HepG2 (cell line): Measurements from ENCODE around the gene HIRA. TPM values are rescaled to one million over a fixed set of nuclear protein-coding genes. Genes with fewer than 3 reads are reported as not detected.
A peak's percentile ranks its signal among the peaks of the same experiment; 100 is the strongest.

ENCODE experiments used
- ATAC-seq: fragments of 200-7000 bp; cut with Tn5 transposase; 3 replicates; pipeline ENCODE4 v1.9.1; 2020; ENCODE audit warnings: mild to moderate bottlenecking, moderate library complexity
- BruUV-seq: library from RNA; stranded (reverse); fragments of 400-500 nt; replicated peaks from 2 replicates; lab custom pipeline; 2021; lab: Mats Ljungman, UMichigan
- CTCF ChIA-PET: fragments of 300-600 bp; formaldehyde crosslinking; extraction: SDS; loops from one replicate; lab custom pipeline; 2021; ENCODE audit warnings: low total read pairs, inconsistent platforms, low intra/inter-chr PET ratio; lab: Yijun Ruan, JAX
- POLR2A ChIA-PET: fragments of 350-600 bp; sonication (Branson Sonifier 250); formaldehyde crosslinking; loops from one replicate; lab custom pipeline; 2020; ENCODE audit warnings: antibody characterized with exemption, inconsistent platforms; lab: Yijun Ruan, JAX
- DNase-seq: peaks from one replicate; pipeline ENCODE4 v3.0.0-alpha.2; 2015; ENCODE audit warnings: low spot score
- FAIRE-seq: peaks from 3 replicates; lab custom pipeline; 2011; peaks lifted over from hg19 to GRCh38; lab: Jason Lieb, UNC
- H2AFZ ChIP-seq: one replicate; pipeline ENCODE4 v1.6.1; 2011; ENCODE audit warnings: low read length, inconsistent platforms
- H3K27ac ChIP-seq: fragments of 300-600 bp; 3 replicates; pipeline ENCODE4 v1.8.0; 2011; ENCODE audit warnings: mixed run types, mild to moderate bottlenecking, mixed read lengths, low read length, inconsistent platforms; ENCODE audit not compliant: insufficient read depth; ENCODE audit errors: extremely low read length
- H3K27me3 ChIP-seq, 2 experiments: fragments of 200-600 bp in 1 of 2; 2 replicates in 1 of 2; 3 replicates in 1 of 2; pipeline versions ENCODE4 v1.6.0 to v1.8.0; 2011; ENCODE audit warnings: low read length in 2 of 2, mild to moderate bottlenecking in 2 of 2, moderate library complexity in 2 of 2, inconsistent platforms in 1 of 2; ENCODE audit not compliant: insufficient read depth in 2 of 2, control insufficient read depth in 1 of 2
- H3K36me3 ChIP-seq, 2 experiments: fragments of 200-600 bp in 1 of 2; replicated peaks in 1 of 2; 2 replicates in 1 of 2; 3 replicates in 1 of 2; pipeline versions ENCODE4 v1.5.1 to v1.8.0; 2011; ENCODE audit warnings: low read length in 2 of 2, inconsistent platforms in 1 of 2; ENCODE audit not compliant: insufficient read depth in 2 of 2, control insufficient read depth in 1 of 2
- H3K4me1 ChIP-seq: 2 replicates; pipeline ENCODE4 v1.5.1; 2012; ENCODE audit warnings: low read length, inconsistent platforms; ENCODE audit not compliant: insufficient read depth
- H3K4me2 ChIP-seq: 2 replicates; pipeline ENCODE4 v1.6.0; 2011; ENCODE audit warnings: low read depth, low read length, inconsistent platforms
- H3K4me3 ChIP-seq, 3 experiments: fragments of 200-600 bp in 1 of 3; sonication (generic), shearing (Covaris generic) in 1 of 3; replicated peaks in 1 of 3; 2 replicates each; pipeline ENCODE4 v1.5.1; 2011 to 2016; ENCODE audit warnings: low read length in 3 of 3, inconsistent platforms in 2 of 3, low read depth in 2 of 3, mild to moderate bottlenecking in 2 of 3, control low read depth in 1 of 3, mixed read lengths in 1 of 3; ENCODE audit not compliant: insufficient read depth in 1 of 3
- H3K79me2 ChIP-seq: one replicate; pipeline ENCODE4 v1.6.1; 2011; ENCODE audit warnings: low read length, inconsistent platforms; ENCODE audit not compliant: insufficient read depth
- H3K9ac ChIP-seq: 2 replicates; pipeline ENCODE4 v1.6.0; 2011; ENCODE audit warnings: mild to moderate bottlenecking, low read depth, low read length, inconsistent platforms; ENCODE audit not compliant: insufficient read depth
- H3K9me3 ChIP-seq: 2 replicates; pipeline ENCODE4 v1.5.1; 2012; ENCODE audit warnings: mild to moderate bottlenecking, low read length
- H4K20me1 ChIP-seq: 2 replicates; pipeline ENCODE4 v1.6.0; 2011; ENCODE audit warnings: inconsistent platforms, mild to moderate bottlenecking, low read length, moderate library complexity; ENCODE audit not compliant: insufficient read depth
- BRCA1 ChIP-seq: sonication (generic); formaldehyde crosslinking; IDR thresholded peaks from 2 replicates; pipeline ENCODE4 v1.4.0; 2020; ENCODE audit warnings: missing genetic modification reagents
- CHCHD3 ChIP-seq: sonication (generic); formaldehyde crosslinking; IDR thresholded peaks from 2 replicates; pipeline ENCODE4 v1.8.0; 2022; ENCODE audit warnings: mild to moderate bottlenecking, missing genetic modification reagents, moderate library complexity
- KLF13 ChIP-seq: sonication (generic); formaldehyde crosslinking; IDR thresholded peaks from 2 replicates; pipeline ENCODE4 v1.4.0; 2020; ENCODE audit warnings: mild to moderate bottlenecking, missing genetic modification reagents
- KLF9 ChIP-seq: IDR thresholded peaks from 2 replicates; pipeline ENCODE4 v1.6.1; 2016; ENCODE audit warnings: low read depth
- MED8 ChIP-seq: sonication (generic); formaldehyde crosslinking; IDR thresholded peaks from 2 replicates; pipeline ENCODE4 v1.8.1; 2023; ENCODE audit warnings: mild to moderate bottlenecking, missing genetic modification reagents; ENCODE audit not compliant: insufficient replicate concordance
- NRL ChIP-seq: sonication (generic); formaldehyde crosslinking; IDR thresholded peaks from 2 replicates; pipeline ENCODE4 v1.5.0; 2020; ENCODE audit warnings: missing genetic modification reagents, mild to moderate bottlenecking, moderate library complexity, borderline replicate concordance
- PHF5A ChIP-seq: IDR thresholded peaks from one replicate; pipeline ENCODE4 v1.6.1; 2018; ENCODE audit warnings: low read depth, missing genetic modification reagents; ENCODE audit not compliant: unreplicated experiment
- PTBP1 ChIP-seq: fragments of 200-400 bp; formaldehyde crosslinking; IDR thresholded peaks from 2 replicates; pipeline ENCODE4 v1.6.1; 2018; ENCODE audit warnings: low read length, low read depth; ENCODE audit not compliant: poor library complexity, severe bottlenecking
- RBM22 ChIP-seq: fragments of 200-400 bp; formaldehyde crosslinking; optimal IDR thresholded peaks from 2 replicates; pipeline ENCODE3; 2017; ENCODE audit warnings: mild to moderate bottlenecking, low read length, moderate library complexity
- XBP1 ChIP-seq: sonication (generic); formaldehyde crosslinking; IDR thresholded peaks from 2 replicates; pipeline ENCODE4 v1.5.0; 2020; ENCODE audit warnings: missing genetic modification reagents
- ZNF430 ChIP-seq: sonication (generic); formaldehyde crosslinking; IDR thresholded peaks from 2 replicates; pipeline ENCODE4 v1.9.0; 2021; ENCODE audit warnings: mild to moderate bottlenecking, missing genetic modification reagents
- ZNF589 ChIP-seq: sonication (generic); formaldehyde crosslinking; conservative IDR thresholded peaks from 2 replicates; pipeline ENCODE4 v1.8.0; 2022; ENCODE audit warnings: mild to moderate bottlenecking, moderate library complexity, missing genetic modification reagents
- ZNF883 ChIP-seq: sonication (generic); formaldehyde crosslinking; IDR thresholded peaks from 2 replicates; pipeline ENCODE4 v1.5.1; 2020; ENCODE audit warnings: mild to moderate bottlenecking, missing genetic modification reagents; ENCODE audit errors: not compliant biosample characterization
- ZSCAN20 ChIP-seq: sonication (generic); formaldehyde crosslinking; IDR thresholded peaks from 2 replicates; pipeline ENCODE4 v1.4.0; 2020; ENCODE audit warnings: missing genetic modification reagents, mild to moderate bottlenecking, borderline replicate concordance
- WGBS: methylation state at CpG from one replicate; pipeline ENCODE4 v1.1.6; 2017; ENCODE audit warnings: low lambda C conversion rate; 5-methylcytosine and 5-hydroxymethylcytosine counted together
- in situ Hi-C: cut with HindIII; loops from 2 replicates; pipeline ENCODE4 v1.10.0; 2017; ENCODE audit warnings: low pct_unique_long_range_greater_than_20kb; ENCODE audit not compliant: extremely low pct_ligation_motif_present
- intact Hi-C: fragments of 100-400 bp; cut with micrococcal nuclease; formaldehyde crosslinking; loops from one replicate; pipeline ENCODE4 v1.10.0; 2022; ENCODE audit not compliant: unreplicated experiment
- polyA plus RNA-seq, 8 experiments: library from polyadenylated mRNA; depleted of rRNA in 3 of 8; stranded (reverse) in 7 of 8; unstranded in 1 of 8; fragments of >200 nt; fragmentation: Illumina TruSeq in 4 of 8; extraction: Trizol in 4 of 8; gene quantifications; 2 replicates each; pipeline versions ENCODE4 v1.2.1 to v1.2.3, GENCODE V29; 2011 to 2016; ENCODE audit warnings: low read depth in 4 of 8, missing spikeins in 1 of 8, mixed read lengths in 1 of 8; ENCODE audit not compliant: insufficient read depth in 1 of 8
- total RNA-seq, 5 experiments: library from RNA; depleted of rRNA; stranded (reverse); fragments of >200 nt; fragmentation: Illumina TruSeq; extraction: Trizol; gene quantifications; 2 replicates each; pipeline ENCODE4 v1.2.3, GENCODE V29; 2016; ENCODE audit warnings: low read depth in 1 of 5
- TF ChIP-seq, protein P1 (sequence below): sonication (generic); formaldehyde crosslinking; IDR thresholded peaks from 2 replicates; pipeline ENCODE4 v1.5.1; 2020; ENCODE audit warnings: missing genetic modification reagents, mild to moderate bottlenecking, borderline replicate concordance

The HIRA gene
- total and polyA plus RNA-seq, 2 of the 13 experiments (the other 11 are each of a cell fraction or from before 2014, with no cell fraction given), result 21.5 to 29.2 TPM

DNA sequence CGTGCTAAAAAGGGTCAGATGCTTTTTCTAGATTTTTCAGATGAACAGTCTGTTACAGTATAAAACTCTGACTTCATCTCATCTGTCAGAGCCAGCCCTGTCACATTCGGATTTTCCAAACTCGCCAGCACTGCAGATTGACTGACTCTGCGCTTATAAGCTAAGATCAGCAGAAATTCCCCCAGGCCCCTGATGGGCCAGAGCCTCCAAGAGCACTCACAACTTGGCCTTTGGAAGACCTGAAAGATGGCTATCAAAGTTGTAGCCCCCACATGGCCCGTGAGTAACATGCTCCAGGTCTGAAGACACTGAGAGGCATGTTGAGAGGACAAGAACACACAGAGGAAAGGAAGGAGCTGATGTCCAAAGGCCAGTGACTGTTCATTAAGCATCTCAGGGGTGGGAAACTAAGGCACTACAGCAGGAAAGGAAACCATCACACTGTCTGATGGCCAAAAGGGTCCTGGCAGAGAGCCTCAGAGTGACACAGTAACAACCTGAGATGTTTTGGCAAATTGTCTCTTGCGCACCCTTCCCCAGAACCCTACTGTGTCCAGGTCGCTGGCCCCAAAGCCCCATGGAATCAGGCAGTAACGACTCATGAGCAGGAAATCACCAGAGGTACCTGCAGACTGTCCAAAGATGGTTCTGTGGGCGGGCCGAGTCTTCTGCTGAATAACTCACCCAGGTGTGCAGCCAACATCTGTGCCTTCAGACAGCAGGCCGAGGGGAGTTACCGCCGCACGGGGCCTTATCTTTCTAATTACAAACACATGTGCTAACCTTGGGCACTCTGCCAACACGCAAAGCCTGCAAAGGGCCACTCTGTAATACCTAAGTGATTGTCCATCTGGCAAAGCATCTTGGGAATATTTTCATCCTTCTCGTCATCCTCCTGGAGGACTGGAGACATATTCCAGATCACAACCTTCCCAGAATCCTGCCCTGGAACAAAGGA, 23.6 kb downstream of the HIRA start:
- 94% methylated on average over 15 of the region's 16 CpGs for WGBS
- ATAC-seq (no peak), FAIRE-seq (no peak), DNase-seq (no peak)
- intact Hi-C loops (no loop called here), in situ Hi-C loops (no loop called here)
- POLR2A ChIA-PET, result no interaction called here
- Histone ChIP-seq H3K4me1 (peaks cover 11% of the 10 kb centered on the region), H3K4me2 (no peak overlapping the region), H2AFZ (no peak overlapping the region), H3K9ac (no peak overlapping the region), H4K20me1 (peaks cover 12% of the 10 kb centered on the region; the same call in 1 of the 2 replicates), H3K36me3 (peaks cover 30 to 85% of the 10 kb centered on the region in 2 experiments), H3K27me3 (no peaks in the 10 kb centered on the region), H3K9me3 (no peaks in the 10 kb centered on the region), H3K27ac (no peak overlapping the region), H3K4me3 (no peak overlapping the region), H3K79me2 (peaks cover 25% of the 10 kb centered on the region)
- TF ChIP-seq ZNF430 (CRISPR knock-in tag) (no peak), RBM22 (peak; percentile 25)
- CTCF ChIA-PET, result no interaction called here
- no TSS peak for BruUV-seq

DNA sequence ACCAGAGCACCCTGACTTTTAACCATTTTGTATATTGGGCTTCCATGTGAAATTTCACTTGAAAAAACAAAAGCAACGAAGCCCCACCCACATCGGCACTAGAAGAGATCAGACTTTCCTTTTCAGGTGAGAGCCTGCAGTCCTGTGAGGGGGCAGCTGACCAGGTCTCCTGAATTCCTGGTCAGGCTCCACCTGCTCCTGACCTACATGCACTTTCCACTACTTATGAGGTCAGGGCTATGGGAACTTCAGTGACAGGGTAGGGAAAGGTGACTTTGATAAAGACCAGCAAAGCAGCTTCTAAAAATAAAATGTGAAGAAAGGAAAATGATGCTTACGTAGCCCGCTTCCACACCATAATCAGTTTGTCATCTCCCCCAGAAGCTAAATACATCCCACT, 24.7 kb downstream of the HIRA start:
- ChIA-PET POLR2A (no interaction called here), CTCF (no interaction called here)
- DNase-seq, result no peak
- Histone ChIP-seq H2AFZ (no peak overlapping the region), H3K79me2 (peaks cover 14% of the 10 kb centered on the region), H3K36me3 (peaks cover 27 to 82% of the 10 kb centered on the region in 2 experiments; a peak in 4 of 5 replicates), H3K4me1 (peaks cover 11% of the 10 kb centered on the region), H3K4me3 (no peak overlapping the region), H3K9ac (no peak overlapping the region), H3K4me2 (no peak overlapping the region), H4K20me1 (peaks cover 6% of the 10 kb centered on the region; the same call in 1 of the 2 replicates), H3K27ac (no peak overlapping the region), H3K9me3 (no peaks in the 10 kb centered on the region), H3K27me3 (no peaks in the 10 kb centered on the region)
- BruUV-seq, result no TSS peak
- WGBS, result 97% methylated on average over 4 of the region's 4 CpGs
- intact Hi-C loops (no loop called here), in situ Hi-C loops (no loop called here)
- no peak for FAIRE-seq
- ATAC-seq, result no peak
- TF ChIP-seq NRL (CRISPR knock-in tag), result no peak
- no peak for TF ChIP-seq PHF5A
- no peak for TF ChIP-seq CHCHD3 (CRISPR knock-in tag)
- no peak for TF ChIP-seq BRCA1
- TF ChIP-seq ZNF883 (CRISPR knock-in tag), result no peak
- no peak for TF ChIP-seq MED8 (CRISPR knock-in tag)
- TF ChIP-seq KLF13 (CRISPR knock-in tag), result no peak
- TF ChIP-seq PTBP1, result no peak
- TF ChIP-seq ZSCAN20 (CRISPR knock-in tag), result no peak
- TF ChIP-seq XBP1, result no peak
- TF ChIP-seq KLF9 (CRISPR knock-in tag), result no peak
- TF ChIP-seq, protein P1, sequence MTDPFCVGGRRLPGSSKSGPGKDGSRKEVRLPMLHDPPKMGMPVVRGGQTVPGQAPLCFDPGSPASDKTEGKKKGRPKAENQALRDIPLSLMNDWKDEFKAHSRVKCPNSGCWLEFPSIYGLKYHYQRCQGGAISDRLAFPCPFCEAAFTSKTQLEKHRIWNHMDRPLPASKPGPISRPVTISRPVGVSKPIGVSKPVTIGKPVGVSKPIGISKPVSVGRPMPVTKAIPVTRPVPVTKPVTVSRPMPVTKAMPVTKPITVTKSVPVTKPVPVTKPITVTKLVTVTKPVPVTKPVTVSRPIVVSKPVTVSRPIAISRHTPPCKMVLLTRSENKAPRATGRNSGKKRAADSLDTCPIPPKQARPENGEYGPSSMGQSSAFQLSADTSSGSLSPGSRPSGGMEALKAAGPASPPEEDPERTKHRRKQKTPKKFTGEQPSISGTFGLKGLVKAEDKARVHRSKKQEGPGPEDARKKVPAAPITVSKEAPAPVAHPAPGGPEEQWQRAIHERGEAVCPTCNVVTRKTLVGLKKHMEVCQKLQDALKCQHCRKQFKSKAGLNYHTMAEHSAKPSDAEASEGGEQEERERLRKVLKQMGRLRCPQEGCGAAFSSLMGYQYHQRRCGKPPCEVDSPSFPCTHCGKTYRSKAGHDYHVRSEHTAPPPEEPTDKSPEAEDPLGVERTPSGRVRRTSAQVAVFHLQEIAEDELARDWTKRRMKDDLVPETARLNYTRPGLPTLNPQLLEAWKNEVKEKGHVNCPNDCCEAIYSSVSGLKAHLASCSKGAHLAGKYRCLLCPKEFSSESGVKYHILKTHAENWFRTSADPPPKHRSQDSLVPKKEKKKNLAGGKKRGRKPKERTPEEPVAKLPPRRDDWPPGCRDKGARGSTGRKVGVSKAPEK (CRISPR knock-in tag), result no peak
- no peak for TF ChIP-seq ZNF589 (CRISPR knock-in tag)
